ENCODE data around the gene AP2S1.

DNA sequence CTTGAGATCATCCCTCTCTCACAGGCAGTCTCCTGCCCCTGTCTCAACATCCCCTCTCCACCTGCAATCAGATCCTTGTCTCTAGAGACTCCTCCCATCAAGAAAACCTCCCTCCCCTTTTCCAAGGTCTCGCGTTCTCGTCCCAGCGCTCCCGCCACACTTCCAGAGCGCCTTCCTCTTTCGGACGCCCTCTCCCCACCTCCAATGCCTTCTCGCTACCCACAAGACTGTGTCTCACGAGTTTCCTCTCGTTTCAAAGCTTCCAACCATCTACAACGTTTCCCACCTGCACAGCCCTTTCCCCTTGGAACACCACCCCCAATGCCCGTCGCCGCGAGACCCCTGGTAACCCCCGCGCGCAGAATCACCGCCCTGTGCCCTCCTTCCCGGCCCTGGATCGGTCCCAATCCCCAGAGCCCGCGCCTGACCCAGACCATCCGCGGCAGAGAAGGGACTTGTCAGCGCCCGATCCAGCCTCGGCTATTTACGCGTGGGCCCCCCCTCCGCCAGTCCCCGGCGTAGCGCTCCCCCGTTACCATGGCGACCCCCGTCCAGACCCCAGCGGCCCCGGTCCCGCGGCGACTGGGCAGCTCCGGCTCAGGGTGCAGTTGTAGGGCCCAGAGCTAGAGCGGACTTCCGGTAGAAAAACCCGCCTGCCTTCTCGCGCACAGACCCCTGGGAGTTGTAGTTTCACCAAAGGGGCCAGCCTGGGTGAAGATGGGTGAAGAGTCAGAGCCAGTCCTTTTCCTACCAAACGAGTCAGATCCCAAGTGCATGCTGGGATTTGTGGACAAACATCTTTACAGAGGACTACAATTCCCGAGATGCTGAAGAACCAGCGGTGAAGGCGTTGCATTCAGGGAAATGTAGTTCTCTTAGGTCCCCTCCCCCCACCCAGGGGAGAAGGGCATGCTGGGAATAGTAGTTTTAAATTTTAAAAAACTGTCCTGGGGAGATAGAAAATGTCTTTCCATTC lies at the start of gene AP2S1:
- TF ChIP-seq ZNF274 (IDR thresholded peaks at IDR 0.05; ENCODE audit: low read depth, low read length) (no peak), SUZ12 (IDR thresholded peaks at IDR 0.05; ENCODE audit: extremely low read depth, insufficient read depth, insufficient read length) (no peak)
